ENCODE data around the gene MACROD1.

DNA sequence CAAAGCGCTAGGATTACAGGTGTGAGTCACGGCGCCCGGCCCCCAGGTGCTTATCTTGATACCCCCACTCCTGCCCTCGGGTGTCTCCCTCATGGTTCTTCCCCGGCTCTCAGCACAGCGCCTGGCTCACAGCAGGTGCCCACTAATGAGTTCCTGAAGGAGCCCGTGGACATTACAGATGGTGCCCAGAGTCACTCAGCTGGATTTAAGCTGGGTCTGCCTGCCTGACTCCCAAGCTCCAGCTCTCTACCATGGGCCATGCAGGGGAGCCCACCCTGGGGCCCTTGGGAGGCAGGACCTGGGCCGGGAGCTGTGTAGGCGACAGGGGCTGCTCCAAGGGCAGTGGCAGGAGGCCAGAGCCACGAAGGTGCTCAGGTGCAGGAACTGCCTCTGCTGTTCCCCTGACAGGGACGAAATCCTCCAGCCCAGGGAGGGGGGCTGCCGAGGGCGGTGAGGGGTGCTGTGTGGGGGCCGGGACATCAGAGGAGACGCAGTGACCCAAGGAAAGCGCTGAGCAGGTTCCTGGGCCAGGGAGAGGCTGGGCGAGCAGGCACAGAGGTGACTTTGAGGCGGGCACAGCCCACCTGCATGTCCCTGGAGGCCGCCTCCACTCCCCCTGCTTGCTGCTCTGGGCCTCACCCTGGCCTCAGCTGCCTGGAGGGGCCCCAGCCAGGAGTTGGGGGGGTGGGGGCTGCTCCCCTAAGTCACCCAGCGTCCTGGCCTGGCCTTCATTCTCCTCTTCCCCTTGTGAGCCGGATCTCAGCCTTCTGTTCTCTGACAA, 144.7 kb downstream of the MACROD1 start:
- TF ChIP-seq POLR2A (IDR thresholded peaks at IDR 0.05) (no peak), EP300 (IDR thresholded peaks at IDR 0.05) (no peak)
- TF ChIP-seq, protein P1, sequence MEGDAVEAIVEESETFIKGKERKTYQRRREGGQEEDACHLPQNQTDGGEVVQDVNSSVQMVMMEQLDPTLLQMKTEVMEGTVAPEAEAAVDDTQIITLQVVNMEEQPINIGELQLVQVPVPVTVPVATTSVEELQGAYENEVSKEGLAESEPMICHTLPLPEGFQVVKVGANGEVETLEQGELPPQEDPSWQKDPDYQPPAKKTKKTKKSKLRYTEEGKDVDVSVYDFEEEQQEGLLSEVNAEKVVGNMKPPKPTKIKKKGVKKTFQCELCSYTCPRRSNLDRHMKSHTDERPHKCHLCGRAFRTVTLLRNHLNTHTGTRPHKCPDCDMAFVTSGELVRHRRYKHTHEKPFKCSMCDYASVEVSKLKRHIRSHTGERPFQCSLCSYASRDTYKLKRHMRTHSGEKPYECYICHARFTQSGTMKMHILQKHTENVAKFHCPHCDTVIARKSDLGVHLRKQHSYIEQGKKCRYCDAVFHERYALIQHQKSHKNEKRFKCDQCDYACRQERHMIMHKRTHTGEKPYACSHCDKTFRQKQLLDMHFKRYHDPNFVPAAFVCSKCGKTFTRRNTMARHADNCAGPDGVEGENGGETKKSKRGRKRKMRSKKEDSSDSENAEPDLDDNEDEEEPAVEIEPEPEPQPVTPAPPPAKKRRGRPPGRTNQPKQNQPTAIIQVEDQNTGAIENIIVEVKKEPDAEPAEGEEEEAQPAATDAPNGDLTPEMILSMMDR (IDR thresholded peaks at IDR 0.05), result no peak
